GM10266 (cell line): Measurements from ENCODE around the gene STK11IP.

Experiments used
- DNase-seq: peaks from one replicate; pipeline ENCODE4 v3.0.0; 2012; ENCODE audit errors: extremely low spot score
- CTCF ChIP-seq: IDR thresholded peaks from 2 replicates; pipeline ENCODE4 v1.5.1; 2012; ENCODE audit warnings: mild to moderate bottlenecking, low read depth; ENCODE audit not compliant: control insufficient read depth, insufficient read depth; ENCODE audit errors: missing control alignments

STK11IP gene

GRCh38 chr2:219559156-219559915, 38.3 kb upstream of the STK11IP start:
- no peak for DNase-seq
- no peak for TF ChIP-seq CTCF

- DNase-seq: peak; percentile 77
- TF ChIP-seq CTCF: peak; percentile 54
Measured at GRCh38 chr2:219560037-219560892, 37.4 kb upstream of the STK11IP start.

GRCh38 chr2:219560893-219561178, 36.8 kb upstream of the STK11IP start:
- no peak for TF ChIP-seq CTCF
- DNase-seq: no peak

- no peak for DNase-seq
- TF ChIP-seq CTCF: no peak
Measured at GRCh38 chr2:219561179-219562048, 36.2 kb upstream of the STK11IP start.

GRCh38 chr2:219562049-219563020, 35.3 kb upstream of the STK11IP start:
- TF ChIP-seq CTCF: no peak
- no peak for DNase-seq

- TF ChIP-seq CTCF: no peak
- DNase-seq: no peak
Measured at GRCh38 chr2:219563271-219563928, 34.3 kb upstream of the STK11IP start.
